ENCODE measurements around the gene SH2D6.

Gene SH2D6

DNA sequence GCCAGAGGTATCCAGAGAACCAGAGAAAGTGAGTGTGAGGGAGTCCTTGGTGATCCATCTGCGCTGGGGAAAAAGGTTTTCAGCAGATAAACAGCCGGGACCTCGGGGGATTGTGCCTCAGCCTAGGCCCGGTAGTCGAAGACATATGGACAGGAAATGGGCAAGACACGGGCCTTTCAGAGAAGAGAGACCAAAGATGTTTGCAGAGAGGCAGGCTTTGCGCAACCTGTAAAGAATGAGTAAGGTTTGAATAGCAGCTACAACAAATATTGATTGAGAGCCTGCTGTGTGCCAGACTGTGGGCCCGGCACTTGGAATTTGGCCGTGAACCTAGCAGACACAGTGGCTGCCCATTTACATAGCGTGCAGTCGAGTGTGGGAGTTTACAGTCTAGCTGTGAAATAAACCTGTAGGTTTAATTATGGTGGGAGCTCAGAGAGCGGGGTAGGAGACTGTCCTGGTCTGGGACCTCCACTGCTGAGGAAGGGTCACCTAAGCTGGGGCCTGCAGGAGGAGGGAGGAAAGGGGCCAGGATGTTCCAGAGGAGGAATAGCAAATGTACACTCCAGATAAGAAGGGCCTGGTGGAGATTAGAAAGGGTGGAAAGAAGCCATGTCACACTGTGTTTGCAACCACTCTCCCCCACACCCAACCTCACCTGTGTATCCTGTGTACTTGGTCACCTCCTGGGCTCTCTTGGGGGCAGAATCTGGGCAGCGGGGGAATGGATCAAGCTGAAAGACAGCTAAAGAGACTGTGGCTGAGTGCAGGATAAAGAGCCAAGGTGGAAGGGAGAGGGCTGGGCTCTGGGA lies 3.0 kb downstream of the SH2D6 start:
- no peaks in the 10 kb centered on the region for H3K27me3 ChIP-seq (replicated peaks; ENCODE audit: control insufficient read depth, insufficient read depth, low read length, poor library complexity, severe bottlenecking)
- no peak overlapping the region for H3K27ac ChIP-seq (ENCODE audit: insufficient read depth, low read length, poor library complexity, severe bottlenecking)
- H3K36me3 ChIP-seq (ENCODE audit: control insufficient read depth, insufficient read depth, low read length): no peaks in the 10 kb centered on the region
- peaks cover 20% of the 10 kb centered on the region for H3K4me1 ChIP-seq (ENCODE audit: control insufficient read depth, insufficient read depth, low read length, poor library complexity, severe bottlenecking)
- H3K9me3 ChIP-seq (ENCODE audit: control insufficient read depth, low read length): no peaks in the 10 kb centered on the region
- H3K4me3 ChIP-seq (ENCODE audit: insufficient read depth, low read depth, low read length, poor library complexity, severe bottlenecking): no peak overlapping the region
- no peak for DNase-seq

DNA sequence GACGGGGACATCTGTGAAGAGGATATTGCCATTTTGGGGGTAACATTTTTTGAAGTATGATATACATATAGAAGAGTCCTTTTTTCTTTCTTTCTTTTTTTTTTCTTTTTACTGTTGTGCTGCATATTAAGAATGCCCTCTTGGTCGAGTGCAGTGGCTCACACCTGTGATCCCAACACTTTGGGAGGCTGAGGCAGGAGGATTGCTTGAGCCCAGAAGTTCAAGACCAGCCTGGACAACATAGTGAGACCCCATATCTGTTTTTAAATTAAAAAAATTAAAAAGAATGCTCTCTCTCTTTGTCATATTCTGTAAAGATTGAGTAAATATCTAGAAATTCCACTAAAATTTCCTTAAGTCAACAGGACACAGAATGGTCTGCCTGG lies 3.6 kb downstream of the SH2D6 start:
- Histone ChIP-seq H3K27ac (ENCODE audit: insufficient read depth, low read length, poor library complexity, severe bottlenecking) (no peak overlapping the region), H3K9me3 (ENCODE audit: control insufficient read depth, low read length) (no peaks in the 10 kb centered on the region), H3K4me1 (ENCODE audit: control insufficient read depth, insufficient read depth, low read length, poor library complexity, severe bottlenecking) (peaks cover 20% of the 10 kb centered on the region), H3K27me3 (replicated peaks; ENCODE audit: control insufficient read depth, insufficient read depth, low read length, poor library complexity, severe bottlenecking) (no peaks in the 10 kb centered on the region), H3K36me3 (ENCODE audit: control insufficient read depth, insufficient read depth, low read length) (no peaks in the 10 kb centered on the region), H3K4me3 (ENCODE audit: insufficient read depth, low read depth, low read length, poor library complexity, severe bottlenecking) (no peak overlapping the region)
- no peak for DNase-seq

DNA sequence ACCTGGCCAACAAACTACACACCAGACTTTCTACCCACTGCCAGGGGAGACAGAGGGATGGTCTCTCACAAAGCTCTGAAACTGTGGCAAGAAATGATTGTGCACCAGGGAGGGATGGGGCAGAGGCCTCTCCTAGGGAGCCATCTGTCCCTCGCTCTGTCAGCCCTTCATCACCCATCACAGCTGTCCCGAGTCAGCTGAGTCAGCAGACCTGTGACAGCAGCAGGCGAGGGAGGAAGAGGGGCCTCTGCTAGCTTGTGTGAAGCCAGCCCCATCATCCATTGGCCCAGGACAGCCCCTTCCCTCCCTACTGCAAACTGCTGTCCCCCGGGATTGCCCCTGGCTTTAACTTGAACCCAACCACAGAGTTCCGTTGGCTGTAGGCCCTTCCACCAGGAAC lies 5.0 kb downstream of the SH2D6 start:
- Histone ChIP-seq H3K36me3 (ENCODE audit: control insufficient read depth, insufficient read depth, low read length) (no peaks in the 10 kb centered on the region), H3K27ac (ENCODE audit: insufficient read depth, low read length, poor library complexity, severe bottlenecking) (no peak overlapping the region), H3K9me3 (ENCODE audit: control insufficient read depth, low read length) (no peaks in the 10 kb centered on the region), H3K27me3 (replicated peaks; ENCODE audit: control insufficient read depth, insufficient read depth, low read length, poor library complexity, severe bottlenecking) (no peaks in the 10 kb centered on the region), H3K4me3 (ENCODE audit: insufficient read depth, low read depth, low read length, poor library complexity, severe bottlenecking) (no peak overlapping the region), H3K4me1 (ENCODE audit: control insufficient read depth, insufficient read depth, low read length, poor library complexity, severe bottlenecking) (peaks cover 17% of the 10 kb centered on the region)
- DNase-seq: no peak

DNA sequence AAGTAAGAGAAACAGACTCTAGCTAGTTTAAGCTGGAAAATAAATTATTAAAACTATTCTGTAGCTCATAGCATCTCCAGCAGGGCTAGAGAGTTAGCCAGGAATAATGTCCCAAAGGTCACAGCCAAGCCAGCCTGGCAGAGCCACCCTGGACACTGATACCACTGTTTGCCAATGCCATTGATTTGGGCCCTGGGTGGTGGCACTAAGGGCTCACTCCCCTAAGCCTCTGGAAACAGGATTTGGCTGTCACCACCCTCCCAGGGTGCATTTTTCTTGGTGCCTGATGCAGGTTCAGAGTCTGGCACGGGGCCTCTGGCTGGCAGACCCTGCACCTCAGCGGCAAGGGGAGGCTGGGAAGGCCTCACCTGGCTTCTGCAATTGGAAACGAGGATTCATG lies 7.1 kb downstream of the SH2D6 start:
- Histone ChIP-seq H3K36me3 (ENCODE audit: control insufficient read depth, insufficient read depth, low read length) (no peaks in the 10 kb centered on the region), H3K4me3 (ENCODE audit: insufficient read depth, low read depth, low read length, poor library complexity, severe bottlenecking) (no peak overlapping the region), H3K4me1 (ENCODE audit: control insufficient read depth, insufficient read depth, low read length, poor library complexity, severe bottlenecking) (peaks cover 3% of the 10 kb centered on the region), H3K27ac (ENCODE audit: insufficient read depth, low read length, poor library complexity, severe bottlenecking) (no peak overlapping the region), H3K9me3 (ENCODE audit: control insufficient read depth, low read length) (no peaks in the 10 kb centered on the region), H3K27me3 (replicated peaks; ENCODE audit: control insufficient read depth, insufficient read depth, low read length, poor library complexity, severe bottlenecking) (no peaks in the 10 kb centered on the region)
- no peak for DNase-seq

DNA sequence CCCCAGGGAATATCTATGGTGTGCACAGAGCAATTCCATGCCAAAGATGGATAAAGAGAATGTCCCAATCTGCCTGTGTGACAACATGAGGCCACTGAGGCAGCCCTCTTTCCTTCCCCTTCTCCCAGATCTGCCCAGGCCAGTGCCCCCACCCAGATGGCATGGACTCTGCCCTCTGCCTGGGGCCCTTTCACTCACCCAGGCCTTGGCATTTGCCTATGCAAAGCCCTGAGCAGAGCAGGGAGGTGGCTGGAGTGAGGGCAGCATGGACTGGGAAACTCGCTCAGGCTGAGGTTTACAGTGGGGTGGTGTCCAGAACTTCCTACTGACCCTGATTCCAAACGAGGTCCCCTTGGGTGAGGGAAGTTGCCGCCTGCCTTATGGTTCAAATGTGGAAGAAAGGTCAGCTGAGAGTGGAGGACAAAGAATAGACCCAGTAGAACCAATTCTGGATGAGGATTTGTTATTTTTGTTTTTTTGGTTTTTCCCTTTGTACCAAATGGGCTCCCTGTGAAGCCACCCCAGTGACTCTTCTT lies 8.9 kb downstream of the SH2D6 start:
- no peaks in the 10 kb centered on the region for H3K4me1 ChIP-seq (ENCODE audit: control insufficient read depth, insufficient read depth, low read length, poor library complexity, severe bottlenecking)
- H3K27ac ChIP-seq (ENCODE audit: insufficient read depth, low read length, poor library complexity, severe bottlenecking): no peak overlapping the region
- no peak overlapping the region for H3K4me3 ChIP-seq (ENCODE audit: insufficient read depth, low read depth, low read length, poor library complexity, severe bottlenecking)
- no peak for DNase-seq
- no peaks in the 10 kb centered on the region for H3K9me3 ChIP-seq (ENCODE audit: control insufficient read depth, low read length)
- H3K27me3 ChIP-seq (replicated peaks; ENCODE audit: control insufficient read depth, insufficient read depth, low read length, poor library complexity, severe bottlenecking): no peaks in the 10 kb centered on the region
- no peaks in the 10 kb centered on the region for H3K36me3 ChIP-seq (ENCODE audit: control insufficient read depth, insufficient read depth, low read length)

DNA sequence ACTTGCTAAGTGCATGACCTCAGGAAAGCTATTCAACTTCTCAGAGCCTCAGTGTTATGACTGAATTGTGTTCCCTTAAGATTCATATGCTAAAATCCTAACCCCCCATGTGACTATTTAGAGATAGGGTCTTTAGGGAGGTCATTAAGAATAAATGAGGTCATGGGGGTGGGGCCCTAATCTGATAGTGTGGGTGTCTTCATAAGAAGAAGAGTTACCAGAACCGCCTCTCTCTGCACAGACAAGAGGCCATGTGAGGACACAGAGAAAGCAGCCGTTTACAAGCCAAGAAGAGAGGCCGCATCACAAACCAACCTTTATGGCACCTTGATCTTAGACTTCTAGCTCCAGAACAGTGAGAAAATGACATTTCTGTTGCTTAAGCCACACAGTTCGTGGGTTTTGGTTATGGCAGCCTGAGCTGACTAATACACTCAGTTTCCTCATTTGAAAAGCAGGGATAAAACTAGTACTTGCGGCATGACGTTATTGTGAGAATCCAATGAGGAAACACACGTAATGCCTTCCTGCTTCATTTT lies 9.9 kb downstream of the SH2D6 start:
- H3K9me3 ChIP-seq (ENCODE audit: control insufficient read depth, low read length): no peaks in the 10 kb centered on the region
- no peak for DNase-seq
- no peaks in the 10 kb centered on the region for H3K4me1 ChIP-seq (ENCODE audit: control insufficient read depth, insufficient read depth, low read length, poor library complexity, severe bottlenecking)
- H3K27ac ChIP-seq (ENCODE audit: insufficient read depth, low read length, poor library complexity, severe bottlenecking): no peak overlapping the region
- H3K4me3 ChIP-seq (ENCODE audit: insufficient read depth, low read depth, low read length, poor library complexity, severe bottlenecking): no peak overlapping the region
- H3K36me3 ChIP-seq (ENCODE audit: control insufficient read depth, insufficient read depth, low read length): no peaks in the 10 kb centered on the region
- H3K27me3 ChIP-seq (replicated peaks; ENCODE audit: control insufficient read depth, insufficient read depth, low read length, poor library complexity, severe bottlenecking): no peaks in the 10 kb centered on the region

DNA sequence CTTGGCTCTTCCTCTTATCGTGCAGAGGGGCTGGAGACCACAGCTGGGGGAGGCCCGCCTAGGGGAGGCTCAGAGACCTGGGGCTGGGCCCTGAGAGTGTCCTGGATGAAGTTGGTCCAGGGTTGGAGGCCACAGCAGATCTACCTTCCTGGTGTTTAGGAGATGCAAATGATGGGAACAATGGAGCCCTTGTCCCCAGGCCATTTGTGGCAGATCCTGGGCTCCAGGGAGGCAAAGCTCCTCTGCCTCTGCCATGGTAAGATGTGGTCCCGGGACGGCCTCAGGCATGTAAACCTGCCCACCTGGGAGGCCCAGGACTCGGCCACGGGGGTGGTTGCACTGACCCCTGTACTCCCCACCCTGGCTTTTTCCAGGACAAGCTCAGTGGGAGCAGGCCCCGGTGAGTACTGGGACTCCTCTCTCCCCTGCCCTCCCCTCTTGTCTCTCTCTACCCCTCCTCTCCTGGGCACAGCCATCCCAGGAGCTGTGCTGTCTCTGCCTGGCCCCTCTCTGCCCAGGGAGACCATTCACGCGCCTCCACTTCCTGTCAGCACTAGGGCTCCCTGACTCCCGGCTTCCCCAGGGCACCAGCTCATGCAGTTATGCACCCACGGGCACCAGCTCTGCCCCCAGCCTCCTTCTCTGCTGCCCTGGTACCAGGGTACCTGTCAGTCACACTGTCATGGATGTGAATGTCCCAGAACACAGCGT lies 10.9 kb downstream of the SH2D6 start:
- H3K27ac ChIP-seq (ENCODE audit: insufficient read depth, low read length, poor library complexity, severe bottlenecking): no peak overlapping the region
- no peaks in the 10 kb centered on the region for H3K9me3 ChIP-seq (ENCODE audit: control insufficient read depth, low read length)

DNA sequence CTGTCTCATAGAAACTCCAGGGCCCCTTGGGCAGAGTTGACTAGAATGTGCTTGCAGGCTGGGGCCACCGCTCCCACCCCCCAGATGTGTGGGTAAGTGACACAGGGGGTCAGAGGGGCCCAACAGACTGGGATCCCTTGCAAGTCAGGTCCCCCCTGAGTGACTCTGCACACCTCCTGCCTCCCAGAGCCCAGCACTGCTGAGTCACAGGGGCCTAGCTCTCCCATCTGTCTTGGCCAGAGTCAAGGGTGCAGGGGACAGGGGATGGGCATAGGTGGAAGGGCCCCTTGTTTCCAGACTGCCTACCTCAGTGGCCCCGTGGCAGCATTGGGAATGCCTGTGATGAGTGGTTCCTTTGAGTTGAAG lies 11.4 kb downstream of the SH2D6 start:
- DNase-seq: no peak
- Histone ChIP-seq H3K27ac (ENCODE audit: insufficient read depth, low read length, poor library complexity, severe bottlenecking) (no peak overlapping the region), H3K27me3 (replicated peaks; ENCODE audit: control insufficient read depth, insufficient read depth, low read length, poor library complexity, severe bottlenecking) (no peaks in the 10 kb centered on the region), H3K4me3 (ENCODE audit: insufficient read depth, low read depth, low read length, poor library complexity, severe bottlenecking) (no peak overlapping the region), H3K4me1 (ENCODE audit: control insufficient read depth, insufficient read depth, low read length, poor library complexity, severe bottlenecking) (no peaks in the 10 kb centered on the region), H3K9me3 (ENCODE audit: control insufficient read depth, low read length) (no peaks in the 10 kb centered on the region), H3K36me3 (ENCODE audit: control insufficient read depth, insufficient read depth, low read length) (no peaks in the 10 kb centered on the region)

More for the DNA sequence above, 10.9 kb downstream of the SH2D6 start:
- Histone ChIP-seq H3K4me1 (ENCODE audit: control insufficient read depth, insufficient read depth, low read length, poor library complexity, severe bottlenecking) (no peaks in the 10 kb centered on the region), H3K4me3 (ENCODE audit: insufficient read depth, low read depth, low read length, poor library complexity, severe bottlenecking) (no peak overlapping the region), H3K27me3 (replicated peaks; ENCODE audit: control insufficient read depth, insufficient read depth, low read length, poor library complexity, severe bottlenecking) (no peaks in the 10 kb centered on the region), H3K36me3 (ENCODE audit: control insufficient read depth, insufficient read depth, low read length) (no peaks in the 10 kb centered on the region)
- DNase-seq: no peak

DNA sequence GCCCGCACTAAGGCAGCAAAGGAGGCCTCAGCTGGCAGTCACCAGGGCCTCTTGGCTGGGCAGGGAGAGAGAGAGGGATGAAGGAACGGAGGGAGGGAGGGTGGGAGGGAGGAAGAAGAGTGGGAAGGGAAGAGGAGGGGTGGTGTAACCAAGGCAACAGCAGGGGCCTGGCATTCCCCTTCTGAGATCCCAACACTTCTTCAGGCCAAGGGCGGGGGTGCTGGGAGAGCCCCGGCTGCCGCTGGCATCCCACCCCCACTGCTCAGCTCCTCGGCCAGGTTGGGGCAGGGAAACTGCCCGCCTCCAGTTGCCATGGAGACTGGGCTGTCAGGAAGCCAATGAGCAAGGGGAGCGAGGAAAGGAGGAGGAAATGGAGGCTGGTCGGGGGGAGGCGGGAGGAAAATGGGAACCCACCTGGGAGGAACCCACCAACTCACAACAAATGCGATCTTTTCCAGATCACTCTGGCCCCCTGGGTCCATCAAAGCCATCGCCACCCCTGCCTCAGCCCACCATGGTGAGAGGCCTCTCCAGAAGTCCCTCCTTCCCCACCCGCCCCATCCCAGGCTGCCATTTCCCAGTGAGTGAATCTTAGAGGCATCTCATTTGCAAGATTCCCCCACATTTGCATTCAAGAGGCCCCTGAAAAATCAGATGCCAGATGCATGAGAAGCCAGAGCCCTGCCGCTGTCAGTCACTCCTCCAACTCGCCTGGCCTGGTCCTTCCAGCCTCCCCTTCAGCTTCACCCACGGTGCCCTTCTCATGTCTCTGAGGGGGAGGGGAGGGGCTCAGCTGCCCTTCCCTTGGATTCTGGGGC lies 12.4 kb downstream of the SH2D6 start:
- H3K27me3 ChIP-seq (replicated peaks; ENCODE audit: control insufficient read depth, insufficient read depth, low read length, poor library complexity, severe bottlenecking): no peaks in the 10 kb centered on the region
- no peaks in the 10 kb centered on the region for H3K9me3 ChIP-seq (ENCODE audit: control insufficient read depth, low read length)
- no peak overlapping the region for H3K4me3 ChIP-seq (ENCODE audit: insufficient read depth, low read depth, low read length, poor library complexity, severe bottlenecking)
- H3K27ac ChIP-seq (ENCODE audit: insufficient read depth, low read length, poor library complexity, severe bottlenecking): no peak overlapping the region
- no peaks in the 10 kb centered on the region for H3K4me1 ChIP-seq (ENCODE audit: control insufficient read depth, insufficient read depth, low read length, poor library complexity, severe bottlenecking)
- DNase-seq: no peak
- no peaks in the 10 kb centered on the region for H3K36me3 ChIP-seq (ENCODE audit: control insufficient read depth, insufficient read depth, low read length)

Data from effector memory CD4-positive, alpha-beta T cell (primary cell).